ENCODE data around the gene DIO3.
"Not testable (repeated sequence)": the region's sequence is repeated elsewhere in the genome, so short reads cannot be mapped to it uniquely, and the experiment has no call there.

DIO3 gene

GRCh38 chr14:101558739-101559240 lies 2.5 kb upstream of the DIO3 start:
- DNase-seq (ENCODE audit: low read depth, low spot score) = no peak

- no peak for DNase-seq (ENCODE audit: low read depth, low spot score)
Observed at GRCh38 chr14:101559250-101559623, 2.1 kb upstream of the DIO3 start.

DNA sequence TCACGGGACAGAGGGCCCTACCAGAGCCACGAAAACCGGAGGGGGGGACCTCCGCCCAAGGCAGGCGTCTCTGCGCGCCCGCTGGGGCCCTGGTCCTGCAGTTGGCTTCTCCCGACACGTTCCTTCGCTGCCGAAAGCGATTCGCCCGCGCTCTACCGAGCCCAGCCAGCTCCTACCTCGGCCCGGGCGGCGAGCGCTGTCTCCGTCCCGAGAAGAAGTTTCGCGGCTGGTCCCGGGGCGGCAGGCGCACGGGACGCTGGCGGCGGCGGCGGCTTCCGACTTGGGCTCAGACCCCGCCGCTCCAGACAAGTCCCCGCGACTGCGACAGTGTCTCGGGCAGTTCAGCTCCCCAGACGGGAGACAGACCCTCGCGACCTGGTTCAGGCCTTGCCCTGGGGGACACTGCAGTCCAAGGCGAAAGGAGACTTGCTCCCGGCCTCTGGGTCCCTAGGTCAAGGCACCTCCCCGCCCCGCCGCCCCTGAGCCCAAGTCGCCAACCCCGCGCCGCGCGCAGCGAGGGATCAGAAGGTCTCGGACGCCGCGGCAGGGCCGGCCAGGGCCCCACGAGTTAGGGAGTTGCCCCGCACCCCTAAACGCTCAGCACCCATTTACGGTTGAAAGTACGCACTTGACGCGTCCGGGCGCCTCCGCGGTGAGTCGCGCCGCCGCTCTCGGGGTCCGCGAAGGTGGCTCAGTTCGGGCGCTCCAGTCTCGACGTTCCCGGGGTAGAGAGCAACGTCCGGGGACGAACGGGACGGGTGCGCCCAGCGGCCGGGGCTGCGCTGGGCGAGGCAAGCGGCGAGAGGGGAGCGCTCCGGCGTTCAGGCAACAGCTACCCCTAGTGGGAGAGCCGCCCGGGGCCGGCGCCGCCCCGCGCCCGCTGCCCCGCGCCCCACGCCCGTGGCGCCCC lies 1.4 kb upstream of the DIO3 start:
- DNase-seq (ENCODE audit: low read depth, low spot score) = no peak

GRCh38 chr14:101560534-101561113 lies 671 bp upstream of the DIO3 start:
- DNase-seq (ENCODE audit: low read depth, low spot score) = no peak

GRCh38 chr14:101561897-101562490 lies 699 bp downstream of the DIO3 start:
- no peak for DNase-seq (ENCODE audit: low read depth, low spot score)

GRCh38 chr14:101562659-101563351 lies 1.5 kb downstream of the DIO3 start:
- DNase-seq (ENCODE audit: low read depth, low spot score) = no peak

DNA sequence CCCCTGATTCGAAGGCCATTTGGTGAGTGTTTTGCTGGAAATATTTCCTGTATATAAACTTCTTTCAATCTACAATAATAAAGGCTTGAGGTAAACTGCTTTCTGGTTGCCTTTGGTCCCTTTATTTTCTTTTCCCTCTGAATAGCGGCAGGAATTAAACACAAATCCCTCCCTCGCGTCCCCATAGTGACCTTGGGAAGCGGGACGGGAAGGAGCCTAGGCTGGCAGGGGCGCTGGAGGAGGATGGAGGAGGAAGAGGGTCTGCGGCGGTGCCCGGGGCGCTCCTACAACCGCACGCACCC lies 2.0 kb downstream of the DIO3 start:
- DNase-seq (ENCODE audit: low read depth, low spot score) = no peak

GRCh38 chr14:101563654-101564443 lies 2.6 kb downstream of the DIO3 start:
- DNase-seq (ENCODE audit: low read depth, low spot score) = no peak

DNA sequence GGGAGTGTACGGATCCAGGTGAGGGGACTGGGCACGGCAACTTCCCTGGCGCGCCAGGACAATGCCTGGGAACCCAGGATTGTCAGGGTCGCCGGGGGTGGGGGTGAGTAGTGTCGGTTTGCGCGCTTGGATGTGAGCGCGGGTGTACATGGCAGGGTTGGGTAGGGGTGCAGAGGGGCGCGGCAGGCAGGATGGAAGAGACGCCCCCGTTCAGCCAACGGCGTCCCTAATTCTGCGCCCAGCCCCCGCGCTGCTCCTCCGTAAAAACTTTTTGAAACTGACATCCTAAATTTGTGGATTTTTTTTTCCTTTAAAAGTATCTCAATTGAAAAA lies 3.1 kb downstream of the DIO3 start:
- DNase-seq (ENCODE audit: low read depth, low spot score) = no peak

DNA sequence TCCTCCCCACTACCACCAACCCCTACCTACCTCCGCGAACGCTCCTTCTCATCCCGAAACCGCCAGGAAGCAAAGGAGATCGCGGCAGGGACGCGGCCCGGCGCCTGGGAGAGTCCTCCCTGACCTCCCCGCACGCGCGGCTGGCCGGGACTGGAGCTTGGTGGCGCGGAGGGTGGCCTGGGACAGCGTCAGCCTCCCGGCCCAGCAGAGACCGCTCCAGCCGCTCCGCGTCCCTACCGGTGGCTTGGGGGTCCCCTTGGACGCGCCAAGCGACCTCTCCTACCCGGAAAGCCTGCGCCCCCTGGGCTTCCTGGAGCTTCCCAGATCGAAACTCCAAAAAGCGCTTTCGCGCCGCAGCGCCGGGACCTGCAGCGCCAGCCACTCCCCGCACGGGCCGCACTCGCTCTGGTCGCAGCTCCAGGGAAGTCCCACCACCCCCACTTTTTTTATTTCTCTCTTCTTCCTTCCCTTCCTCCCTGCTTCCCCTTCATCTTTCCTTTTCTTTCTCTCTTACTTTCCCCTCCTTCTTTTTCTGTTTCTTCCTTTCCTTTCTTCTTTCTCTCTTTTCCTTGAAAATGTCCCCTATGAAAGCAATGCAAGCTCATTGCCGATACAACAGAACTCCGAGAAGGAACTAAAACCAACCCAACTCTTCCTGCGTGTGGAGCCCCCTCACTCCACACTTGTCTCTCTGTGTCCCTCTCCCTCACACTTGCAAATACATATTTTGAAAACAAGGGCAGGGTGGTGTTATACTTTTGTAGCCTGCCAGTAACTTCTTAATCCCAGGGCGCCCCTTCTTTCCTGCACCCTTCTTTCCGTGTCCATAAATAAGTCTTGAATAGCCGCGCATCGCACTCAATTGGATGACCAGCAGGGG lies 3.8 kb downstream of the DIO3 start:
- DNase-seq (ENCODE audit: low read depth, low spot score) = no peak

DNA sequence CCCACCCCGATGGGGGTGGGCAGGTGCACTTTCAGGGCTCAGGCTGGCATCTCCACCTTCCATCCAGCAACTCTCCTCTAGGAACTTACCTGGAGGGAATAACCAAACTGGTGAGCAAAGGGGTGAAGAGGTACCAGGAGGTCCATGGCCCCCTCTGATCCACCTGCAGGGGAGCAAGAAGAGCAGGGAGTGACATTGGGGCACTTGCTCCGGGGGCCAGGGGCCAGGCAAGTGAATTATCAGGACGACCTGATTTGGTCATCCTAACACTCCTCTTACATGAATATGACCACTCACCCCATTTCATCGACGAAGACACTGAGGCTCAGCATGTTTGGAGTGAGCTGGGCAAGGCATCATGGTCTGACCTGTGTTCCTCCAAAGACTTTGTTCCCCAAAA lies 6.0 kb downstream of the DIO3 start:
- no peak for DNase-seq (ENCODE audit: low read depth, low spot score)

DNA sequence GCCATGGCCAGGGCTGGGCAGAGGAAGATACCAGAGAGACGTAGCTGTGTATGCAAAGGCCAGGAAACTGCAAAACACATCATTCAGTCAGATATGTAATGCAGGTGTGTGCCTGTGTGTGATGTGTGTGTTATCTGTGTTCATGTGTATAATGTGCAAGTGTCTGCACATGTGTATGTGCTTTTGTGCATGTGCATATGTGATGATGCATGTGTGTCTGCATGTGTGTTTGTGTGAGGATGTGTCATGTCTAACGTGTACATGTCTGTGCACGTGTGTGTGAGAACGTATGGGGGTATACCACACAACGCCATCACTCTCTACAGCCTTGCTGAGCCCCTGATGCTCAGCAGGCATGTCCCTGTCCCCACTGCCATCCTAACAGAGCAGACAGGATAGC lies 9.7 kb downstream of the DIO3 start:
- DNase-seq (ENCODE audit: low read depth, low spot score) = no peak

GRCh38 chr14:101572526-101572925 lies 11.2 kb downstream of the DIO3 start:
- DNase-seq (ENCODE audit: low read depth, low spot score) = not testable (repeated sequence)

GRCh38 chr14:101573289-101573688 lies 12.0 kb downstream of the DIO3 start:
- DNase-seq (ENCODE audit: low read depth, low spot score) = no peak

- DNase-seq (ENCODE audit: low read depth, low spot score) = no peak
Observed at GRCh38 chr14:101575581-101575980, 14.3 kb downstream of the DIO3 start.

DNA sequence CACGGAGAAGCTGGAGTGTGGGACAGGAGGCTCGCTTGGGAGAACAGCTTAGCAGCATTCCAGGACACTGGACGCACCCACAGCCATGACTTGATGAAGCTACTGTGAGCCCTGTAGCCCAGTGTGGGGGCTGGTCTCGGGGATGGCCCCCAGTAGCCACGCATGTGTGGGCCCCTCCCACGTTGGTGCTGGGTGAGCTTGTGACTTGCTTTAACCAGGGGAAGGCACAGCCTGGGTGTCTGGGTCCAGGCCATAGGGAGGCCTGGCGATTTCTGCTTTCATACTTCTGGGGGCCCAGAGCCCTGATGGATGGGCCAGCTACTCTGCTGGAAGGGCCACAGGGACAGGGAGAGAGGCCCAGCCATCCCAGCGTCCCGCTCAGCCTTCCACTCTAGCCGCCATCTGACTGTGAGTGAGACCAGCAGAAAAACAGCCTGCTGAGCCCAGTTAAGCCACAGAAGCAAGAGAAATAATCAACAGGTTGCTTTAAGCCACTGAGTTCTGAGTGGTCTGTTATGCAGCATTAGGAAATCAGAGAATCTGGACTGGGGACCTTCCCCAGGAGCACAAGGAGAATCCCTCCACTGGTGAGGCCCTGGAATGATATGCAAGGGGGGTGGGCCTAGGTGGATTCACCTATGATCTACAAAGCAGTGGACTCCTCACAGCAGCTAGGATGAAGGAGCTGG lies 16.1 kb downstream of the DIO3 start:
- no peak for DNase-seq (ENCODE audit: low read depth, low spot score)

DNA sequence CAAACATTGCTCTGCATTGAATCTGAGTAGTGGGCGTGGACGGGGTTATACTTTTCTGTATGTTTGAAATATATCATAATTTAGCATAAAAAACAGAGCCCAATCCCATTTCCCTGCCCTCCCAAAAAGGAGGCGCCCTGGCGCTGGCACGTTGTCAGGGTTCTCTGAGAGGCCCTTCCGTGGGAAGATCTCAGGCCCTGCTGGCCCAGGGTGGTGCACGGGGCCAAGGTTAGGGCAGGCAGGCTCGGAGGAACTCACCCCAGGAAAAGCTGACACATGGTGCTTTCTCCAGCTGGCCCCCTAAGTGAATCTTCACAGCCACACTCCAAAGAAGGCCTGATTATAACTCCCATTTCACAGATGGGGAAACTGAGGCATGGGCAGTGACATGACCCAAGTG lies 17.2 kb downstream of the DIO3 start:
- no peak for DNase-seq (ENCODE audit: low read depth, low spot score)

DNA sequence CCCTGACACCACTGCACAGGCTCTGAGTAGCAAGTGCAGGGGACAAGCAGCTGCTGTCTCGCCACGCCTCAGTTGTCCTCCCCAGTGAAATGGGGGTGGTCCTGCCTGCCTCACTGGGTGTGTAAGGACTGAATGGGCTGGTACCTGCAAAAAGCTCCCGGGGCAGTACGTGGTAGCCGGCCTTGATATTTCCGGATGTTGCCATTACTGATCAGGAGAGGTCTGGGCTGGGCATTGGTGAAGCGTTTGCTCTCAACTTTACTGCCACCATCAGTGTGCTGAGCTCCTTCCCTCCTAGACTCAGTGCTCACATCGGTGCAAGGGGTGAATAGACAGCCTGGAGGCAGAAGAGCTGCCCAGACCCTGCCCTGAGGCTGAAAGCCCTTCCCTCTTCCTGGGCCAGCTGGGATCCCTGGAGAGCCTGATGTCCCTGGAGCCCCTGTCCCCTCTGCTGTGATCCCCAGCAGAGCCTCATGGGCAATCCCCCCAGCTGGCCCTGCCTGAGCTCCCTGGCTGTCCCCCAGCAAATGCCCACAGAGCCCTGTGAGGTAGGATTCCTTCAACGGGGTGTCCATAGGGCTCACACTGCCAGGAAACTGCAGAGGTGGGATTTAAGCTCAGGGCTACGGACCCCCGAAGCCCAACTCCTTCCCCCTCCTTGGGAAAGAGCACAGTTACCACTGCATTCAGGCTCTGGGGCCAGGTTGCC lies 18.2 kb downstream of the DIO3 start:
- no peak for DNase-seq (ENCODE audit: low read depth, low spot score)

- DNase-seq (ENCODE audit: low read depth, low spot score) = no peak
Observed at GRCh38 chr14:101581806-101582205, 20.5 kb downstream of the DIO3 start.

Data from smooth muscle cell of the brain vasculature (primary cell).